Neural progenitor cell (in vitro differentiated cells): ENCODE measurements around the gene TBC1D32.

Experiments
- EZH2 ChIP-seq: fragments of 200-600 bp; sonication (generic); IDR thresholded peaks from 2 replicates; pipeline ENCODE4 v1.6.1; 2017; ENCODE audit warnings: antibody characterized with exemption, mild to moderate bottlenecking, moderate library complexity
- TF ChIP-seq, protein P1 (sequence below): fragments of 200-600 bp; sonication (generic); IDR thresholded peaks from 2 replicates; pipeline ENCODE4 v1.5.1; 2017; ENCODE audit warnings: antibody characterized with exemption, mild to moderate bottlenecking

DNA sequence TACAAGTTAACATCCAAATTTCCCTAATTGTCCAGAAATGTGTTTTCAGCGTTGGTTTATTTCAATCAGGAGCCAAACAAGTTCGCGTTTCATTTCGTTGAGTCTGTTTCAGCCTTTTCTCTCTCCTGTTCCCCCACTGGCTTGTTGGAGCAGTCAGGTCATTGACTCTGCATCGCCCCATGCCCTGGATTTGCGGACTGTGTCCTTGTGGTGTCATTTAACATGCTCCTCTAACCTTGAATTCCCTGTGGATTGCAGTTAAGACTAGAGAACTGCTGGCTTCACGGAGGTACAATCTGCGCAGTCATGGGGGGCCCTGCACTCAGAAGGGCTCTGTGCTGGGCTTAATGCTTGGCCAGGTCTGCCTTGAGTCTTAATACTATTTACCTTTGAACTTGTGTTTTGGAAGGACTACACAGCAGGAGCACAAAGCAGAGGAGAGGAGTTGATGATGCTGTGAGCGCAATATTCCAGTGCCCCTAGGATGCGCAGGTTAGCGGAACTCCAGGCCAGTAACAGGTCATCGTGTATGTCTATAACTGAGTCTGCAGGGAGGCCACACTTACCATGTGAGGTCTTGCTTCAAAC lies 5.5 kb upstream of the TBC1D32 start:
- no peak for TF ChIP-seq EZH2
- TF ChIP-seq, protein P1, sequence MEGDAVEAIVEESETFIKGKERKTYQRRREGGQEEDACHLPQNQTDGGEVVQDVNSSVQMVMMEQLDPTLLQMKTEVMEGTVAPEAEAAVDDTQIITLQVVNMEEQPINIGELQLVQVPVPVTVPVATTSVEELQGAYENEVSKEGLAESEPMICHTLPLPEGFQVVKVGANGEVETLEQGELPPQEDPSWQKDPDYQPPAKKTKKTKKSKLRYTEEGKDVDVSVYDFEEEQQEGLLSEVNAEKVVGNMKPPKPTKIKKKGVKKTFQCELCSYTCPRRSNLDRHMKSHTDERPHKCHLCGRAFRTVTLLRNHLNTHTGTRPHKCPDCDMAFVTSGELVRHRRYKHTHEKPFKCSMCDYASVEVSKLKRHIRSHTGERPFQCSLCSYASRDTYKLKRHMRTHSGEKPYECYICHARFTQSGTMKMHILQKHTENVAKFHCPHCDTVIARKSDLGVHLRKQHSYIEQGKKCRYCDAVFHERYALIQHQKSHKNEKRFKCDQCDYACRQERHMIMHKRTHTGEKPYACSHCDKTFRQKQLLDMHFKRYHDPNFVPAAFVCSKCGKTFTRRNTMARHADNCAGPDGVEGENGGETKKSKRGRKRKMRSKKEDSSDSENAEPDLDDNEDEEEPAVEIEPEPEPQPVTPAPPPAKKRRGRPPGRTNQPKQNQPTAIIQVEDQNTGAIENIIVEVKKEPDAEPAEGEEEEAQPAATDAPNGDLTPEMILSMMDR, result no peak
